SK-N-MC (cell line): ENCODE results near the gene TNNT2.

ENCODE experiments used
- DNase-seq: peaks from one replicate; pipeline ENCODE4 v3.0.0-alpha.2; 2011; ENCODE audit warnings: low read depth, low spot score
- H3K27ac ChIP-seq: fragments of 200-600 bp; sonication (generic); 2 replicates; pipeline ENCODE4 v1.5.1; 2016; ENCODE audit warnings: mixed run types
- H3K36me3 ChIP-seq: fragments of 200-600 bp; sonication (generic); 2 replicates; pipeline ENCODE4 v1.6.1; 2017; ENCODE audit warnings: antibody characterized with exemption, low read length, mixed read lengths; ENCODE audit not compliant: insufficient read depth
- H3K4me3 ChIP-seq: fragments of 200-600 bp; sonication (generic); 2 replicates; pipeline ENCODE4 v1.5.1; 2016
- H3K9ac ChIP-seq: fragments of 200-600 bp; sonication (generic); 2 replicates; pipeline ENCODE4 v1.8.0; 2017; ENCODE audit warnings: mixed run types, mixed read lengths; ENCODE audit not compliant: insufficient read length
- H3K9me3 ChIP-seq: fragments of 200-600 bp; sonication (generic); 2 replicates; pipeline ENCODE4 v1.6.1; 2017; ENCODE audit warnings: low read depth, mild to moderate bottlenecking, antibody characterized with exemption, low read length, moderate library complexity, mixed read lengths
- EZH2 ChIP-seq: fragments of 200-600 bp; sonication (generic); IDR thresholded peaks from one replicate; pipeline ENCODE4 v1.6.1; 2017; ENCODE audit warnings: antibody characterized with exemption
- FOXP2 ChIP-seq: optimal IDR thresholded peaks from 2 replicates; pipeline ENCODE3; 2011; ENCODE audit warnings: mild to moderate bottlenecking, moderate library complexity; ENCODE audit not compliant: insufficient read depth; ENCODE audit errors: extremely low read length, control extremely low read depth
- POLR2AphosphoS5 ChIP-seq: IDR thresholded peaks from 2 replicates; pipeline ENCODE4 v1.6.1; 2012; ENCODE audit warnings: mild to moderate bottlenecking, low read depth, low read length, borderline replicate concordance

Gene TNNT2

DNA sequence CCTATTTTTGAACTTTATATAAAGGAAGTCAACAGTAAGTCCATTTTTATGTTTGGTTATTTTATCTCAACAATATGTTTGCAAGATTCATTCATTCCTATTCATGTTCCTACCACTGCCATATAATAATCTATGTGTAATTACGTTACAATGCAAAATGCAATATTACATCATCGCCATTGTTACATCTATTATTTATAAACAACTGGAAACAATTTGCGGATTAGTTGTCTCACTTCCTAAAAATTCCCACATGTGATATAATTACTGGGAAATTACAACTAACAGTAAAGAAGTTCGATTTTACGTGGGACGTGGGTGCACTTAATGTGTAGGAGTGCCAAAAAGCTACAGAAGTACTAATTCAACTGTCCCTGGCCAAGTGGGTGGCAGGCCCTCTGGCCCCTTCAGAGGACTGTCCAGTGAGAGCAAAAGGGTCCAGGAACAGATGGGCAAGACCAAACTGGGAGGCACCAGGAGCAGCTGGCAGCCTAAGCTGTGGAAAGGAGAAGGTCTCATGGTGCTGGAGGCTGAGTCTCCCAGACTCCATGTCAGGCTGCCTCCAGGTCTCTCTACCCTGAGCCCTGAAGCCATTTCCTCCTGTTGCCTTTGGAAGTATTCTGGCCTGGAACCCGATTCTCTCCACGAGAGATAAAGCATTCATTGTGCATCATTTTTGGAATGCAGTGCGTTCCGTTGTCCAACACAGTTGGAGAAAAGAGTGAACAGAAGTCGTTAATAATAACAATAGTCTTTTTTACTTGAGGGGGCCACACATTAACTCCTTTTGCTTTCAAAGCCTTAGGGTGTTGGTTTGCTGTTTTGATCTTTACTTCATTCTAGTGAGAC, 42.9 kb downstream of the TNNT2 start:
- no peak for DNase-seq
- Histone ChIP-seq H3K9me3 (no peaks in the 10 kb centered on the region), H3K4me3 (no peak overlapping the region), H3K9ac (no peak overlapping the region), H3K27ac (no peak overlapping the region), H3K36me3 (no peaks in the 10 kb centered on the region)
- TF ChIP-seq EZH2 (no peak), POLR2AphosphoS5 (no peak), FOXP2 (no peak)

DNA sequence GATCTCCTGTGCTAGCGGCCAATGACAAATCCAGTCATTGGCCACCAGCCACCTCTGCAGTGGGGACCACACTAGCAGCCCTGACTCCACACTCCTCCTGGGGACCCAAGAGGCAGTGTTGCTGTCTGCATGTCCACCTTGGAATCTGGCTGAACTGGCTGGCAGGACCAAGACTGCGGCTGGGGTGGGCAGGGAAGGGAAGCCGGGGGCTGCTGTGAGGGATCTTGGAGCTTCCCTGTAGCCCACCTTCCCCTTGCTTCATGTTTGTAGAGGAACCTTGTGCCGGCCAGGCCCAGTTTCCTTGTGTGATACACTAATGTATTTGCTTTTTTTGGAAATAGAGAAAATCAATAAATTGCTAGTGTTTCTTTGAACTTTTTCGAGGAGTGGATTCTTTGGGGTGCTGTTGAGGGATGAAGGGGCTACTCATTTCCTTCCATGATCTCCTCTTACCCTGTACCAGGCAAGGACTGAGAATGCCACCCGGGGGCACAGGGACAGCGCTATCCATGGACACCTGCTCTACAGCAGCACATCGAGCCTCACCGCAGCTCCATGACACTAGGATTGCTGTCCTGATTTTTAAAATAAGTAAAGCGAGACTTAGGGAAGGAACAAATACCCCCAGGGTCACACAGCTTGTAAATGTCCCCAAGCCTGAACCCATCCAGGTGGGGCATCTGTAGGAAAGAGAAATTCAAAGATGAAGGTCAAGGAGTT, 44.7 kb downstream of the TNNT2 start:
- no peak overlapping the region for H3K4me3 ChIP-seq
- H3K27ac ChIP-seq = no peak overlapping the region
- TF ChIP-seq EZH2 (no peak), POLR2AphosphoS5 (no peak), FOXP2 (no peak)
- DNase-seq = no peak
- H3K36me3 ChIP-seq = no peaks in the 10 kb centered on the region
- H3K9ac ChIP-seq = no peak overlapping the region
- H3K9me3 ChIP-seq = no peaks in the 10 kb centered on the region

DNA sequence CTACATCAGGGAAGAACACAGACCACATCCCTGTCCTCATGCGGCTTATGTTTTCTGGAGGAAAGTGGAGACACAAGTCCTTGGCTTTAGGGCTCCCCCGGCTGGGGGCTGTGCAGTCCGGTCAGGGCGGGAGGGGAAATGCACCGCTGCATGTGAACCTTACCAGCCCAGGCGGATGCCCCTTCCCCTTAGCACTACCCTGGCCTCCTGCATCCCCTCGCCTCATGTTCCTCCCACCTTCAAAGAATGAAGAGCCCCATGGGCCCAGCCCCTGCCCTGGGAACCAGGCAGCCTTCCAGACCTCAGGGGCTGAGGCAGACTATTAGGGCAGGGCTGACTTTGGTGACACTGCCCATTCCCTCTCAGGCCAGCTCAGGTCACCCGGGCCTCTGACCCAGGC, 45.5 kb downstream of the TNNT2 start:
- Histone ChIP-seq H3K36me3 (no peaks in the 10 kb centered on the region), H3K4me3 (no peak overlapping the region), H3K9me3 (no peaks in the 10 kb centered on the region), H3K9ac (no peak overlapping the region), H3K27ac (no peak overlapping the region)
- TF ChIP-seq FOXP2 (no peak), EZH2 (no peak), POLR2AphosphoS5 (no peak)
- no peak for DNase-seq

DNA sequence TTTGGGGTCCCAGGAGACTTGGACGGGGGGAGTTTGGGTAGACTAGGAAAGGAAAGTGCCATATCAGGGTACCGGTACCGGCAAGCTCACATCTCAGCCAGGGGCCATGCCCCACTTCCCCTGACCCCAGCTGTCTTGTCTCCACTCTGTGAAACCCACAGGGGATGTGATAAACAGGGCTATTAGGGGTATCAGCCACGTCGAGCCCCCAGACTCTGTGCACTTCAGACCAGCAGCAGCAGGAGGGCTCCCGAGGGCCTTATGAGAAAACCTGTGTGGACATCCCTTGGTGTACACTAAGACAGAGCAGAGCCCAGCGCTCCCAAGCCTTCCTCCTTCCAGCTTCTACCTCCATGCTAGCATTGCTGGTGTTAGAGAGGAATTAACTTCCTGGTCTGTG, 46.3 kb downstream of the TNNT2 start:
- H3K36me3 ChIP-seq = no peaks in the 10 kb centered on the region

DNA sequence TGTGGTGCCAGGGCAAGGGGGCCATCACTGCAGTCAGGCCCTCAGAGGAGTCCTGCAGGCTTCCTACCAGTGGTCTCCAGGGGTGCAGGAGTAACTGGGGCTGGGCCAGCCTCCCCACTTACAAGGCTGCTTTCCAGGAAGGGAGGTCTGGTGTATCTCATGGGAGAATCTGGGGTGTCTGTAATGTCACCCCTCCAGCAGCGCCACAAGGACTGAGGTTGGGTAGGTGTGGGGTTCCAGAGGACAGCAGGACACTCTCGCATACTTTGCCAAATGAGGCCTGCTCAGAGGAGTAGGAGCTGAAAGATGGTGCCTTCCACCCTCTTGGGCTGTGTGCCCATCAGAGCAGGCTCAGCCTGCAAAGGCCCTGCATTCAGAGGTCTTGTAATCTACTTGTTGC, 46.9 kb downstream of the TNNT2 start:
- H3K27ac ChIP-seq = no peak overlapping the region
- no peak overlapping the region for H3K9ac ChIP-seq
- H3K36me3 ChIP-seq = no peaks in the 10 kb centered on the region
- H3K4me3 ChIP-seq = no peak overlapping the region
- no peak for DNase-seq
- no peaks in the 10 kb centered on the region for H3K9me3 ChIP-seq
- TF ChIP-seq EZH2 = no peak
- TF ChIP-seq FOXP2 = no peak
- no peak for TF ChIP-seq POLR2AphosphoS5

More for the DNA sequence above, 46.3 kb downstream of the TNNT2 start:
- Histone ChIP-seq H3K4me3 (no peak overlapping the region), H3K9me3 (no peaks in the 10 kb centered on the region), H3K9ac (no peak overlapping the region), H3K27ac (no peak overlapping the region)
- no peak for DNase-seq
- no peak for TF ChIP-seq POLR2AphosphoS5
- TF ChIP-seq FOXP2 = no peak
- TF ChIP-seq EZH2 = no peak

DNA sequence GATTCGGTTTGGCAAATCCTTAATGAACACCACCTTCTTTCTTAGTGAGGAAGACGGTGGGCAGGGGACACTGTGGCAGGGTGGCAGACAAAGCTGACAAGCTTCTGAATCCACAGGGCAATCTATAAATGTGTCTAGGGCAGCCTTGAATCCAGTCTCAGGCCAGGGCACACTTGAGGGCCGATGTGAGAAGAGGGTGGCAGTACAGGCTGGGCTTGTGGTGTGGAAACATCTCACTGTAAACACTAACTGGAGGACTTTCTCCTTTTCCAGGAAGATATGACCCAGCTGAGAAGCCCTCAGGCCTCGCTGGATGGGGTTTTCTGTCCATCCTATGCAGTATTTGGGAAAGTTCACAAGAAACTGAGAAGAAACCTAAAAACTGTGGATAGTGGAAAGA, 47.7 kb downstream of the TNNT2 start:
- TF ChIP-seq EZH2 = no peak
- TF ChIP-seq POLR2AphosphoS5 = no peak
- no peak for TF ChIP-seq FOXP2
- H3K27ac ChIP-seq = no peak overlapping the region
- no peak overlapping the region for H3K4me3 ChIP-seq
- H3K9ac ChIP-seq = no peak overlapping the region
- DNase-seq = no peak
- no peaks in the 10 kb centered on the region for H3K9me3 ChIP-seq
- no peaks in the 10 kb centered on the region for H3K36me3 ChIP-seq

DNA sequence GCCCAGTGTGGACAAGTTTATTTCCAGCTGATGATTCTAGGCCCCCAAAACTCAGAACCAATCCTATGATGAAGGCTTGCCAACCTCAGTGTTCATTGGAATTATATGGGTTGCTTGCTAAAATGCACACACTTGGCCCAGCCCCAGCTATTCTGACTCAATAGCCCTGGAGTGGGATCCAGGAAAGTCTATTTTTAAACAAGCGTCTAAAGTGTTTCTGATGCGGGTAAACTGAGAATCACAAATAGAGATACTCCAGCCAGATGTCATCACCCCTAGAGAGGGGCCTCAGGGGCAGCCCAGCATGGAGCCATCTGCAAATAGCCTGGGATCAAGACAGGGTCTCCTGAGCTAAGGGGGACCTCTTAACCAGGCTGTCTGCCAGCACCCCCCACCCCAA, 48.2 kb downstream of the TNNT2 start:
- H3K27ac ChIP-seq = no peak overlapping the region
- TF ChIP-seq POLR2AphosphoS5 (no peak), FOXP2 (no peak), EZH2 (no peak)
- no peaks in the 10 kb centered on the region for H3K9me3 ChIP-seq
- H3K36me3 ChIP-seq = no peaks in the 10 kb centered on the region
- no peak overlapping the region for H3K4me3 ChIP-seq
- no peak for DNase-seq
- H3K9ac ChIP-seq = no peak overlapping the region

DNA sequence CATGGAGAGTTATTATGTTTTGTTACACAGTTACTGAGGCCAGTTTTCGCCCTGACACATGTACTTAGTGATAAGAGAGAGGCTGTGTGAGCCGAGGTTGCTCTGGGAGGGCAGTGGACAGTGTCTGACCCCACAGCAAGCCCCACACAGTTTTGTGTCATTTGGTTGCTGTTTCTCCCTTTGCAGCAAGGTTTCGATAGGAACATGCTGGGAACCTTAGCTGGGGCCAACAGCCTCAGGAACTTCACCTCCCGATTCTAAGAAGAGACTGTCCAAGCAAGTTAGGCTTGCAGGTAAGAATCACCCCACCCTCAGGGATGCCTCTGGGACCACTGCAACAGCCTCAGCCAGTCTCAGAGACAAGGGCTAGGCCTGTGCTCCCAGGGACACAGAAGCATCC, 48.9 kb downstream of the TNNT2 start:
- Histone ChIP-seq H3K9me3 (no peaks in the 10 kb centered on the region), H3K4me3 (no peak overlapping the region), H3K9ac (no peak overlapping the region), H3K27ac (no peak overlapping the region), H3K36me3 (no peaks in the 10 kb centered on the region)
- DNase-seq = no peak
- no peak for TF ChIP-seq EZH2
- no peak for TF ChIP-seq POLR2AphosphoS5
- TF ChIP-seq FOXP2 = no peak
